SKM-1 (cell line): ENCODE results near the gene UMOD.

ENCODE experiments used
- DNase-seq: peaks from one replicate; lab custom pipeline; 2025; ENCODE audit not compliant: unreplicated experiment; lab: John Stamatoyannopoulos, UW

The UMOD gene

DNA sequence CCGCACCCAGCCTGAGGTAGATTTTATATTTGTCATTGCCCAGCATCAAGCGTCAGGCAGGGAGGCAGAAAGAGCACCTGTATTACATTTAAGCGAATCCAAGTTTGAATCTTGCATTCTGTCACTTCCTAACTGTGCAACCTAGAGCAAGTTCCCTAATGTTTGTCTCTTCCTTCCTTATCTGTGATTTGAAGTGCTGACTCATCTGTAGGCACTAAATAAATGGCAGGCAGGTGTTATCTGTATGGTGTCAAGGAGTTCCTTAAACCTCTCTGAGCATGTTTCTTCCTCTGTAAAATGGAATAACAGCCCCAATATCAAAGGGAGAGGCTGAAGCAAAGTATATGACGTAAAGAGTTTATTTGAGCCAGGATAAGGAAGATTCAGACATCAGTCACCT, 49.5 kb downstream of the UMOD start:
- DNase-seq, result no peak

DNA sequence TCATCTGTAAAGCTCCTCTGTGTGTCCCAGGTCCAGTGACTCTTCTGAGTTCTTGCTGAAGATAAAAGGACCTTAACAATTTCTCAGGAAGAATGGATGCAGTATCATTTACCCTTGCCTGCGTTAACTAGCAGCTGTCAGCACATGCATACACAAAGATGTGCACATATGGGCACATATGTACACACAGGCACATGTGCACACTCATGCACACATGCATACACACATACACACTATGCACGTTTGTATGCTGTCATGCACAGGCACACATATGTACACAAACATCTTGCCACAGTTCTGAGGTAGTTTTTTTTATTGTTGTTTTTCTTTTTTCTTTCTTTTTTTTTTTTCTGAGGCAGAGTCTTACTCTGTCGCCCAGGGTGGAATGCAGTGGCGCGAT, 50.1 kb downstream of the UMOD start:
- DNase-seq, result no peak

DNA sequence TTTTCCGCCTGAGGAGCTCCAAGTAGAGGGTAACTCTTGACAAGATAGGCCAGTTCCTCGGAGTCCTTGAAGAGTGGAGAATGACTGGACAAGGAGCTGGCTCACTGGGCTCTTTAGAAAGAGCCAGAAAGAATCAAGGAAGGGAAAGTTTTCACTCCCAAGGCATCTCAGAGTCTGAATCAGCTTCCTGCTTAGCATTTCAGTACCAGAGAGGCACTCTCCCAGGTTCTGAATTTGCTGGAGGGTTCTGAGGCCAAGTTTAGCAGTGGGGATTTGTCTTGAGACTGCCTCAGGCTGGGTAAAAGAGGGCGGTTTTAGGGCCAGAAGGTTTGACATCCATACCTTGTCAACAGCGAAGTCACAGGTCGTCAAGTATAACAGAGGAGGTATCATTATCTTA, 50.7 kb downstream of the UMOD start:
- no peak for DNase-seq

DNA sequence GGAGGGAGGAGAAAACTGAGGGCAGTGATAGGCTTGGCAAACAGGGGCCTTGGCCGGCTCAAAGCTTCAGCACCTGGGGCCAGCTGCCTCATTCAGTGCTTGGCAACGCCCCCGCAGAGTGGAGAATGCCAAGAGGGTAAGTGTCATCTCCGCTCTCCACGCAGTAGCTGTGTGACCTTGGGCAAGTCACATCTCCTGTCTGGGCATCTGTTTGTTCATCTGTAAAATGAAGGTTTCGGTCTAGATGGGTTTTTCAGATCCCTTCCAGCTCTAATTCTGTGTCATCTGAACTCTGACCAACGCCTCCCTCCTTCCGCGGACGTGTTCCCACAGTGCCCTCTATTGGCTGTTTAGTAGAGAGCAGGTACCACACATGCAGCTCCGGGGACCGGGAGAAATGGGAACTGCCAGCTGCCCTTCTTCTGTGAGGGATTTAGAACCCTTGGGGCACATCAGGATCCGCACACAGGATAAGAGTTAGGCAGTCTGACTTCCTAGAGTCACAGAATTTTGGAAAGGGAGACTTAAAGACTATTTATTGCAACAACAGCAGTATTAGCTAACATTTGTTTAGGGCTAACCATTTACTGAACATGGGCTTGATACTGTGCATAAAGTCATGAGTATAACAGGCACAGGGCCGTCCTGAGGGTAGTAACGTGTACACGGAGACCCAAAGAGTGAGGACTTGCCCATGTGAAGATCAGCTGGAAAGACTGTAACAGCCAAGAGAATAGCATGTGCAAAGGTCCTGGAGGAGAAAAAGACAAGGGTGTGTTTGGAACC, 52.0 kb downstream of the UMOD start:
- peak; percentile 64 for DNase-seq

DNA sequence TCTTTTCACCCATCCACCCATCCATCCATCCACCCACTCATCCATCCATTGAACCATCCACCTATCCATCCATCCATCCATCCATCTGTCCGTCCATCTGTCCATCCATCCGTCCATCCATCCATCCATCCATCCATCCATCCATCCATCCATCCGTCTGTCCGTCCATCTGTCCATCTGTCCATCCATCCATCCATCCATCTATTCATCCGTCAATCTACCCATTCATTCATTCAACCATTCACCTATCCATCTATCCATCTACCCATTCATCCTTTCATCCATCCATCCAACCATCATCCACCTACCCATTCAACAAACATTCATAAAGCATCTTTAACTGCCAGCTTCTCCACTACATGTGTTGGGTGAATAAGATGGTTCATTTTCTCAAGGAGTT, 54.1 kb downstream of the UMOD start:
- DNase-seq, result no peak

DNA sequence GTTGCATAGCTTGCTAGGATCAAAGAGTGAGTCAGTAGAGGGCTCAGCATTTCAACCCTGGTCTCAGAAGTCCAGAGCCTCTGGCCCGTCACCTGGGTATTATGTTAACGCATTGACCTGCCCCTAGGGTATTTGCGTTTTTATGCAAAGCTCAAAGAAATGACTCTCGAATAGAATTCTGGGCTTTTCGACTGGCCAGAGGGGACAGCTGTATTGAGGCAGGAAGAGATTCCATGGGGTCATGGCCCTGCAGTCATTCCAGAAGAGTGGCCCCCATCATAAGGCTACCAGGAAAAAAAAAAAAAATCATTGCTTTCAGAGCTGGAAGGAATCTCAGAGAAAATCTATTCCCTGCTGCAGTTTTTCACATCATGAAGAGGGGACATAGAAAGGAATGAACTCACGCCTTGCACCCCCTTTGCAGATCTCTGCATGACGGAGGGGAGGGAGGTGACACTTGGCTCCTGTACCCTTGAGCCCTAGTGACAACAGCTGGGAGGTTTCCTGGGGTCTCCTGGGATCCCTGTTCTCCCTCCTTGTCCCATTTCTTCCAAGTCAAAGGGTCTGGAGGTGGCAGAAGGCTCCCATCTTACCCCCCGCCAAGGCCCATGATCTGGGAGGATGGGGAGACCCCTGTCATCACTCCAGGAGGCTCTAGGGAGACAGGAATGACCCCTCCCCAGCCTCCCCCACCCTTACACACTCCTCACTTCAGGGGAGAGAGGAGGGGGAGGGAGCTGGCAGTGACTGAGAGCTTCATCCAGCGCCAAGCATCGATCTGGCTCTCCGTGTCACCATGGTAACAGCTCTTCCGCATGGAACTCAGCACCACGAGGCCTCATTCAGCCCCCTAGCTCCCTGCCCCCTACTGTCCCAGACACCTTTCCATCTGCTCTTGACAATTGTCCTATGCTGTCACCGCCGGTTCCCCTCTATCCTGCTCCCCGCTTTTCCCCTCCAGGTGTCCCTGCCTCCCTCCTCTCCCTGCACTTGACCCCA, 61.0 kb downstream of the UMOD start:
- no peak for DNase-seq

DNA sequence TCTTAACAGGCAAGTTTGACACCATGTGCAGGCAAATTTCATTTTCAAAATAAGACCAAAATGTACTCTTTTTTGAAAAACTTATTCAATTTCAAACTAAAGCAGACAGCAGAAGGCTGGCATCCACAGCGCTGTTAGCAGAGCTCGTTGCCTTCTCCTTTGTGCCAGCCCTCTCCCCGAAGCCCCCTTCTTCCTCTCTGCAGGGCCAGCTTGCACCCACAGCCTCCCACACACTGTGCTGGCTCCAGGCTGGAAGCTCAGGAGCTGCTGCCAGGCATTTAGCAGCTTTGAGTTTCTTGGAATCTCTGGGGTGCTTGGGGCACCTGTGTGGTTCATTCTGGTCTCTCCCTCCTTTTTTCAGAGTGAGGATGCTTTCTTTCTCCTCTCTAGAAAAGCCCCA, 62.9 kb downstream of the UMOD start:
- no peak for DNase-seq

DNA sequence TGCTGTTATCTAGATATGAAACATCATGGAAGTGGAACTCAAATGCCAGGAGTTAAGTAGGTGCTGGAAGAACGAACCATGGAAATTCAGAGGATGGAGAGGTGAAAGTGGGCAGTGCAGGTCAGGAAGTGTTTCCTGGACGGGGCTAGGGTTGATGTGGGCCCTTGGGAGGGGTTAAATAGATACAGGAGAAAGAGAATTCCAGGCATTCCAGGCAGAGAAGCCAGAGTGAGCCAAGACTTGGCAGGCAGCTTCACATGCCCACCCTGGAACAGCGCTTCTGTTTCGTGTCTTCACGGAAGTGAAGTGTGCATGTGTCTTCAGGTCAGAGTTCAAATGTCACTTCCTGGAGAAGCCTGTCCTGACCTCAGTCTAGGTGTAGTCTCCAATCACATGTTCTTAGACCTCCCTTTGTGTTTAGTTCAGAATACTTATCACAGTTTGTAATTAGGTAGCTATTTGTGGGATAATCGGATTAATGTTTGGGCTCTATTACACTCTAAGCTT, 66.5 kb downstream of the UMOD start:
- DNase-seq, result no peak
